H1 (cell line): ENCODE data around the gene PPIL6. TPM values are rescaled to one million over a fixed set of nuclear protein-coding genes. Genes with fewer than 3 reads are reported as not detected.

Experiments
- CTCF ChIA-PET: fragments of 300-600 bp; sonication (Branson Sonifier 250); formaldehyde crosslinking; loops from one replicate; lab custom pipeline; 2021; ENCODE audit not compliant: partially characterized antibody; lab: Charles Lee
- POLR2A ChIA-PET: fragments of 300-600 bp; sonication (Branson Sonifier 250); formaldehyde crosslinking; loops from one replicate; lab custom pipeline; 2021; ENCODE audit warnings: inconsistent platforms; ENCODE audit not compliant: partially characterized antibody; lab: Charles Lee
- DNase-seq, 2 experiments: peaks; one replicate each; pipeline versions ENCODE4 v3.0.0 to v3.0.0-alpha.2; 2010 to 2022; ENCODE audit warnings: low spot score in 2 of 2, low read depth in 1 of 2, mixed read lengths in 1 of 2
- FAIRE-seq: peaks from 2 replicates; lab custom pipeline; 2011; peaks lifted over from hg19 to GRCh38; lab: Jason Lieb, UNC
- H2AFZ ChIP-seq: 2 replicates; pipeline ENCODE4 v1.8.1; 2012; ENCODE audit warnings: low read length, inconsistent platforms
- H2AK5ac ChIP-seq: 2 replicates; pipeline ENCODE4 v1.6.1; 2013; ENCODE audit warnings: low read depth, low read length
- H2BK120ac ChIP-seq: replicated peaks from 2 replicates; pipeline ENCODE3; 2013; ENCODE audit warnings: low read depth, low read length, inconsistent platforms
- H2BK12ac ChIP-seq: 2 replicates; pipeline ENCODE4 v1.6.1; 2013; ENCODE audit warnings: low read depth, low read length
- H2BK15ac ChIP-seq: 2 replicates; pipeline ENCODE4 v1.6.1; 2013; ENCODE audit warnings: low read length
- H2BK20ac ChIP-seq: 2 replicates; pipeline ENCODE4 v1.6.1; 2013; ENCODE audit warnings: low read length
- H2BK5ac ChIP-seq: 2 replicates; pipeline ENCODE4 v1.6.1; 2013; ENCODE audit warnings: low read depth, low read length
- H3K14ac ChIP-seq: 2 replicates; pipeline ENCODE4 v1.6.1; 2013; ENCODE audit warnings: inconsistent platforms; ENCODE audit not compliant: insufficient read length
- H3K18ac ChIP-seq: 2 replicates; pipeline ENCODE4 v1.6.1; 2013; ENCODE audit warnings: low read length; ENCODE audit errors: extremely low read depth
- H3K23ac ChIP-seq: 2 replicates; pipeline ENCODE4 v1.6.1; 2013; ENCODE audit warnings: inconsistent platforms; ENCODE audit not compliant: insufficient read length
- H3K23me2 ChIP-seq: 2 replicates; pipeline ENCODE4 v1.6.1; 2013; ENCODE audit warnings: low read depth, low read length
- H3K27ac ChIP-seq: 2 replicates; pipeline ENCODE4 v1.6.1; 2011; ENCODE audit warnings: low read depth, low read length, inconsistent platforms
- H3K27me3 ChIP-seq, 4 experiments: replicated peaks in 1 of 4; 1 replicate in 1 of 4; 2 replicates in 3 of 4; pipeline versions ENCODE4 v1.6.1 to v1.8.1; 2011 to 2013; ENCODE audit warnings: low read length in 3 of 4, mild to moderate bottlenecking in 3 of 4, inconsistent platforms in 2 of 4, mixed read lengths in 2 of 4, moderate library complexity in 1 of 4; ENCODE audit not compliant: control insufficient read depth in 3 of 4, insufficient read depth in 3 of 4; ENCODE audit errors: extremely low read depth in 1 of 4
- H3K36me3 ChIP-seq, 4 experiments: 2 replicates each; pipeline versions ENCODE4 v1.6.1 to v1.8.1; 2011 to 2013; ENCODE audit warnings: mild to moderate bottlenecking in 4 of 4, low read length in 3 of 4, moderate library complexity in 2 of 4, control low read depth in 1 of 4, inconsistent platforms in 1 of 4; ENCODE audit not compliant: insufficient read depth in 4 of 4, control insufficient read depth in 2 of 4
- H3K4ac ChIP-seq: replicated peaks from 2 replicates; pipeline ENCODE3; 2013; ENCODE audit warnings: low read length, low read depth, mixed read lengths, inconsistent platforms; ENCODE audit not compliant: insufficient read length
- H3K4me1 ChIP-seq, 4 experiments: replicated peaks in 1 of 4; 1 replicate in 1 of 4; 2 replicates in 3 of 4; pipeline versions ENCODE4 v1.6.1 to v1.8.1; 2011 to 2013; ENCODE audit warnings: low read length in 3 of 4, inconsistent platforms in 2 of 4, mixed read lengths in 1 of 4; ENCODE audit not compliant: insufficient read depth in 4 of 4, control insufficient read depth in 3 of 4
- H3K4me2 ChIP-seq, 2 experiments: 2 replicates each; pipeline versions ENCODE4 v1.6.1 to v1.8.1; 2011 to 2013; ENCODE audit warnings: low read depth in 2 of 2, low read length in 2 of 2, control low read depth in 1 of 2, inconsistent platforms in 1 of 2, mild to moderate bottlenecking in 1 of 2; ENCODE audit not compliant: insufficient read depth in 1 of 2
- H3K4me3 ChIP-seq, 4 experiments: fragments of 200-600, 300-600 bp in 1 of 4; sonication (generic), shearing (Covaris generic), sonication (Bioruptor Twin) in 1 of 4; 2 replicates each; pipeline versions ENCODE4 v1.5.1 to v1.8.1; 2011 to 2016; ENCODE audit warnings: low read length in 4 of 4, low read depth in 3 of 4, control low read depth in 2 of 4, inconsistent platforms in 2 of 4, mild to moderate bottlenecking in 2 of 4, mixed read lengths in 1 of 4, moderate library complexity in 1 of 4; ENCODE audit not compliant: insufficient read depth in 2 of 4; ENCODE audit errors: extremely low read depth in 1 of 4
- H3K56ac ChIP-seq: replicated peaks from 2 replicates; pipeline ENCODE3; 2013; ENCODE audit warnings: low read depth, mild to moderate bottlenecking, mixed read lengths, low read length, inconsistent platforms; ENCODE audit not compliant: insufficient read length
- H3K79me1 ChIP-seq: 2 replicates; pipeline ENCODE4 v1.6.1; 2013; ENCODE audit warnings: low read depth, low read length, control low read depth
- H3K79me2 ChIP-seq, 2 experiments: 2 replicates each; pipeline versions ENCODE4 v1.6.1 to v1.8.1; 2012 to 2013; ENCODE audit warnings: low read length in 2 of 2, mild to moderate bottlenecking in 2 of 2, inconsistent platforms in 1 of 2; ENCODE audit not compliant: insufficient read depth in 2 of 2, control insufficient read depth in 1 of 2
- H3K9ac ChIP-seq, 4 experiments: replicated peaks in 1 of 4; 1 replicate in 1 of 4; 2 replicates in 3 of 4; pipeline versions ENCODE4 v1.6.1 to v1.8.1; 2011 to 2013; ENCODE audit warnings: low read depth in 3 of 4, low read length in 3 of 4, control low read depth in 2 of 4, mild to moderate bottlenecking in 2 of 4, moderate library complexity in 2 of 4, inconsistent platforms in 1 of 4; ENCODE audit errors: extremely low read depth in 1 of 4
- H3K9me3 ChIP-seq, 2 experiments: 2 replicates each; pipeline versions ENCODE4 v1.6.1 to v1.8.1; 2012 to 2013; ENCODE audit warnings: mild to moderate bottlenecking in 2 of 2, moderate library complexity in 2 of 2, control low read depth in 1 of 2, inconsistent platforms in 1 of 2, low read depth in 1 of 2, low read length in 1 of 2, mixed read lengths in 1 of 2; ENCODE audit not compliant: insufficient read depth in 2 of 2
- H4K20me1 ChIP-seq, 2 experiments: replicated peaks in 1 of 2; 2 replicates each; pipeline versions ENCODE3 to v1.8.1; 2011 to 2013; ENCODE audit warnings: inconsistent platforms in 2 of 2, low read length in 2 of 2, mild to moderate bottlenecking in 1 of 2; ENCODE audit not compliant: insufficient read depth in 2 of 2, control insufficient read depth in 1 of 2
- H4K5ac ChIP-seq: 2 replicates; pipeline ENCODE4 v1.6.1; 2013; ENCODE audit warnings: low read length, low read depth, mixed read lengths, inconsistent platforms; ENCODE audit not compliant: insufficient read length
- H4K8ac ChIP-seq: 2 replicates; pipeline ENCODE4 v1.8.0; 2013; ENCODE audit warnings: mild to moderate bottlenecking, moderate library complexity, low read length, inconsistent platforms; ENCODE audit not compliant: insufficient read depth; ENCODE audit errors: extremely low read depth
- H4K91ac ChIP-seq: replicated peaks from 2 replicates; pipeline ENCODE3; 2013; ENCODE audit warnings: low read length, mixed read lengths, inconsistent platforms; ENCODE audit not compliant: insufficient read length
- POLR2AphosphoS5 ChIP-seq: IDR thresholded peaks from 2 replicates; pipeline ENCODE4 v1.6.1; 2011; ENCODE audit warnings: low read depth, low read length
- WGBS, 2 experiments: shearing (Covaris generic) in 1 of 2; methylation state at CpG; one replicate each; pipeline versions ENCODE4 v1.1.6 to v1.1.7; 2013 to 2015; ENCODE audit warnings: low lambda C conversion rate in 2 of 2, mixed read lengths in 2 of 2, inconsistent platforms in 1 of 2, low coverage in 1 of 2, missing lambda C conversion rate in 1 of 2; ENCODE audit not compliant: insufficient replicate concordance in 2 of 2, insufficient coverage in 1 of 2, insufficient read length in 1 of 2; ENCODE audit errors: extremely low coverage in 1 of 2, missing lambda C conversion rate in 1 of 2; 5-methylcytosine and 5-hydroxymethylcytosine counted together
- polyA plus RNA-seq, 7 experiments: library from polyadenylated mRNA; depleted of rRNA in 3 of 7; stranded (reverse) in 5 of 7; unstranded in 2 of 7; fragments of >200 nt in 5 of 7; fragments of 200-250 nt in 2 of 7; gene quantifications; 1 replicate in 5 of 7; 2 replicates in 1 of 7; 4 replicates in 1 of 7; pipeline versions ENCODE4 v1.2.1 to v1.2.3, GENCODE V29; 2011 to 2013; ENCODE audit warnings: missing spikeins in 2 of 7, mixed read lengths in 2 of 7
- total RNA-seq: library from RNA; stranded (reverse); fragmentation: NEBNext Ultra II Directional; extraction: Animal tissue kit (Norgen Biotek cat#: 25700); gene quantifications from 2 replicates; pipeline ENCODE4 v1.2.1, GENCODE V29; 2021
- TF ChIP-seq, protein P1 (sequence below): IDR thresholded peaks from 2 replicates; pipeline ENCODE4 v1.6.1; 2012; ENCODE audit warnings: low read length, inconsistent platforms

Gene PPIL6
- total and polyA plus RNA-seq, 2 of the 8 experiments (the other 6 are each of a cell fraction or from before 2014, with no cell fraction given), result 0.42 to 1.3 TPM

DNA sequence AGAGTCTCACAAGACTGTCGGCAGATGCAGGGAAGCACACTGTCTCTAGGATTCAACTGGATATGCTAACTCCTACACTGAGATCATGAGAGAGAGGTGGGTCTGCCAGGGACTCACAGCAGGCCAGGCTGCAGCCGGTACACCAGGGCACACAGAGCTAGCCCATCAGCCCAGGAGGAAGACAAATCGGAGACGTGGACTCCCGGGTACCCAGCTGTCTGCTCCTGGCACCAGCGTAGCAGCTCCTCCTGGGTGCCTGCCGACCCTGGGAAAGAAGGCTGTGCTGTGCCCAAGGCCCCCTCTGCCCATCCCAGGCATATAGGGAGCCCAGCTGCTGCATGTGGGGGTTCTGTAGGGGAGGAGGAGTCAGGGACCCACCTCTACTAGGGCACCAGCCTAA, 8.2 kb upstream of the PPIL6 start:
- ChIA-PET POLR2A (interaction anchor here (0.5 to 1.3 kb wide), 6 partner anchors 9 to 47 kb away, joined by 3 to 5 read pairs (median 3); no protein-coding TSS in a partner anchor), CTCF (interaction anchor here (0.8 to 2.2 kb wide), 10 partner anchors 9 to 334 kb away, joined by 3 to 11 read pairs (median 3); partner anchors contain the start of gene CD164)
- Histone ChIP-seq H3K9ac (no peak overlapping the region), H3K27me3 (no peaks in the 10 kb centered on the region), H3K9me3 (no peaks in the 10 kb centered on the region), H2BK120ac (no peak overlapping the region), H3K23ac (no peak overlapping the region), H3K4me2 (no peak overlapping the region), H3K79me2 (no peaks in the 10 kb centered on the region), H4K8ac (no peak overlapping the region), H2BK15ac (no peak overlapping the region), H3K27ac (no peak overlapping the region), H3K4me1 (no peaks in the 10 kb centered on the region; a peak in 1 of 7 replicates), H2AK5ac (no peak overlapping the region), H2BK12ac (no peak overlapping the region), H3K23me2 (no peaks in the 10 kb centered on the region; the same call in 1 of the 2 replicates), H2BK5ac (no peak overlapping the region), H4K20me1 (peaks cover 0 to 15% of the 10 kb centered on the region in 2 experiments), H3K14ac (no peak overlapping the region), H3K18ac (no peak overlapping the region), H2BK20ac (no peak overlapping the region), H3K36me3 (peaks cover 8 to 47% (median 25%) of the 10 kb centered on the region in 4 experiments; a peak in 7 of 8 replicates), H4K91ac (no peak overlapping the region), H3K56ac (no peak overlapping the region), H3K4me3 (no peak overlapping the region), H3K79me1 (no peaks in the 10 kb centered on the region), H3K4ac (no peak overlapping the region), H2AFZ (no peak overlapping the region), H4K5ac (no peak overlapping the region)
- 93% methylated on average over 7 of the region's 7 CpGs; no CpG with 5 or more reads in 1 of the 2 experiments for WGBS, 2 experiments
- TF ChIP-seq, protein P1, sequence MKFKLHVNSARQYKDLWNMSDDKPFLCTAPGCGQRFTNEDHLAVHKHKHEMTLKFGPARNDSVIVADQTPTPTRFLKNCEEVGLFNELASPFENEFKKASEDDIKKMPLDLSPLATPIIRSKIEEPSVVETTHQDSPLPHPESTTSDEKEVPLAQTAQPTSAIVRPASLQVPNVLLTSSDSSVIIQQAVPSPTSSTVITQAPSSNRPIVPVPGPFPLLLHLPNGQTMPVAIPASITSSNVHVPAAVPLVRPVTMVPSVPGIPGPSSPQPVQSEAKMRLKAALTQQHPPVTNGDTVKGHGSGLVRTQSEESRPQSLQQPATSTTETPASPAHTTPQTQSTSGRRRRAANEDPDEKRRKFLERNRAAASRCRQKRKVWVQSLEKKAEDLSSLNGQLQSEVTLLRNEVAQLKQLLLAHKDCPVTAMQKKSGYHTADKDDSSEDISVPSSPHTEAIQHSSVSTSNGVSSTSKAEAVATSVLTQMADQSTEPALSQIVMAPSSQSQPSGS, result no peak
- TF ChIP-seq POLR2AphosphoS5, result 0 out of 2 replicates have a peak, but pooled peaks have one; percentile 10
- no peak for FAIRE-seq
- no peak for DNase-seq
